HepG2 (cell line): ENCODE data around the gene GLB1L3. TPM values are rescaled to one million over a fixed set of nuclear protein-coding genes. Genes with fewer than 3 reads are reported as not detected.
A peak's percentile ranks its signal among the peaks of the same experiment; 100 is the strongest.

Experiments
- HMGXB4 ChIP-seq, 2 experiments: sonication (generic) in 1 of 2; formaldehyde crosslinking in 1 of 2; IDR thresholded peaks; 2 replicates each; pipeline versions ENCODE4 v1.4.0 to v1.6.1; 2018 to 2020; ENCODE audit warnings: missing genetic modification reagents in 2 of 2, borderline replicate concordance in 1 of 2, low read depth in 1 of 2, mild to moderate bottlenecking in 1 of 2, missing biosample characterization in 1 of 2
- HOXA3 ChIP-seq: sonication (generic); formaldehyde crosslinking; IDR thresholded peaks from 2 replicates; pipeline ENCODE4 v1.5.0; 2020; ENCODE audit warnings: missing genetic modification reagents
- IKZF1 ChIP-seq: fragments of 450-650 bp; IDR thresholded peaks from 2 replicates; pipeline ENCODE4 v1.7.1; 2016
- ISL2 ChIP-seq: sonication (generic); formaldehyde crosslinking; IDR thresholded peaks from 2 replicates; pipeline ENCODE4 v1.5.0; 2020; ENCODE audit warnings: missing genetic modification reagents
- NFYC ChIP-seq: IDR thresholded peaks from 2 replicates; pipeline ENCODE4 v1.6.1; 2016; ENCODE audit warnings: missing genetic modification reagents, missing compliant biosample characterization
- PBX2 ChIP-seq: IDR thresholded peaks from 2 replicates; pipeline ENCODE4 v1.6.1; 2016; ENCODE audit warnings: control low read depth
- PHF21A ChIP-seq: sonication (generic); formaldehyde crosslinking; IDR thresholded peaks from 2 replicates; pipeline ENCODE4 v1.5.0; 2020; ENCODE audit warnings: mild to moderate bottlenecking, missing genetic modification reagents
- RBAK ChIP-seq: sonication (generic); formaldehyde crosslinking; IDR thresholded peaks from 2 replicates; pipeline ENCODE4 v1.5.1; 2020; ENCODE audit warnings: mild to moderate bottlenecking, missing genetic modification reagents
- SALL2 ChIP-seq: sonication (generic); formaldehyde crosslinking; IDR thresholded peaks from 2 replicates; pipeline ENCODE4 v1.8.1; 2023; ENCODE audit warnings: mild to moderate bottlenecking, missing genetic modification reagents, inconsistent platforms
- SAP130 ChIP-seq: IDR thresholded peaks from 2 replicates; pipeline ENCODE4 v1.6.1; 2016; ENCODE audit warnings: low read depth
- WIZ ChIP-seq: sonication (generic); formaldehyde crosslinking; IDR thresholded peaks from 2 replicates; pipeline ENCODE4 v1.5.1; 2020; ENCODE audit warnings: mild to moderate bottlenecking, missing genetic modification reagents
- YEATS2 ChIP-seq: sonication (generic); formaldehyde crosslinking; IDR thresholded peaks from 2 replicates; pipeline ENCODE4 v1.4.0; 2020; ENCODE audit warnings: missing genetic modification reagents, borderline replicate concordance
- ZBTB3 ChIP-seq: sonication (generic); formaldehyde crosslinking; IDR thresholded peaks from 2 replicates; pipeline ENCODE4 v1.4.0; 2020; ENCODE audit warnings: low read depth, mild to moderate bottlenecking, moderate library complexity, missing genetic modification reagents, borderline replicate concordance
- ZBTB7B ChIP-seq: sonication (generic); formaldehyde crosslinking; IDR thresholded peaks from 2 replicates; pipeline ENCODE4 v1.4.0; 2020; ENCODE audit warnings: missing genetic modification reagents
- ZNF282 ChIP-seq: fragments of 450-650 bp; IDR thresholded peaks from 2 replicates; pipeline ENCODE4 v1.6.1; 2018; ENCODE audit not compliant: partially characterized antibody
- ZNF503 ChIP-seq: sonication (generic); formaldehyde crosslinking; IDR thresholded peaks from 2 replicates; pipeline ENCODE4 v1.4.0; 2020; ENCODE audit warnings: missing genetic modification reagents
- ZNF547 ChIP-seq: sonication (generic); formaldehyde crosslinking; IDR thresholded peaks from 2 replicates; pipeline ENCODE4 v1.5.1; 2020; ENCODE audit warnings: mild to moderate bottlenecking, missing genetic modification reagents
- ZNF724P ChIP-seq: sonication (generic); formaldehyde crosslinking; IDR thresholded peaks from 2 replicates; pipeline ENCODE4 v1.8.0; 2022; ENCODE audit warnings: missing genetic modification reagents, borderline replicate concordance
- ZNF891 ChIP-seq: sonication (generic); formaldehyde crosslinking; IDR thresholded peaks from 2 replicates; pipeline ENCODE4 v1.5.0; 2020; ENCODE audit warnings: mild to moderate bottlenecking, missing genetic modification reagents
- polyA plus RNA-seq, 8 experiments: library from polyadenylated mRNA; depleted of rRNA in 3 of 8; stranded (reverse) in 7 of 8; unstranded in 1 of 8; fragments of >200 nt; fragmentation: Illumina TruSeq in 4 of 8; extraction: Trizol in 4 of 8; gene quantifications; 2 replicates each; pipeline versions ENCODE4 v1.2.1 to v1.2.3, GENCODE V29; 2011 to 2016; ENCODE audit warnings: low read depth in 4 of 8, missing spikeins in 1 of 8, mixed read lengths in 1 of 8; ENCODE audit not compliant: insufficient read depth in 1 of 8
- total RNA-seq, 5 experiments: library from RNA; depleted of rRNA; stranded (reverse); fragments of >200 nt; fragmentation: Illumina TruSeq; extraction: Trizol; gene quantifications; 2 replicates each; pipeline ENCODE4 v1.2.3, GENCODE V29; 2016; ENCODE audit warnings: low read depth in 1 of 5
- TF ChIP-seq, protein P1 (sequence below), 2 experiments: sonication (generic) in 1 of 2; formaldehyde crosslinking in 1 of 2; IDR thresholded peaks; 2 replicates each; pipeline versions ENCODE4 v1.4.0 to v1.6.1; 2016 to 2020; ENCODE audit warnings: borderline replicate concordance in 1 of 2, low read depth in 1 of 2, mild to moderate bottlenecking in 1 of 2, missing genetic modification reagents in 1 of 2

The GLB1L3 gene
- total and polyA plus RNA-seq, 2 of the 13 experiments (the other 11 are each of a cell fraction or from before 2014, with no cell fraction given), result not detected

DNA sequence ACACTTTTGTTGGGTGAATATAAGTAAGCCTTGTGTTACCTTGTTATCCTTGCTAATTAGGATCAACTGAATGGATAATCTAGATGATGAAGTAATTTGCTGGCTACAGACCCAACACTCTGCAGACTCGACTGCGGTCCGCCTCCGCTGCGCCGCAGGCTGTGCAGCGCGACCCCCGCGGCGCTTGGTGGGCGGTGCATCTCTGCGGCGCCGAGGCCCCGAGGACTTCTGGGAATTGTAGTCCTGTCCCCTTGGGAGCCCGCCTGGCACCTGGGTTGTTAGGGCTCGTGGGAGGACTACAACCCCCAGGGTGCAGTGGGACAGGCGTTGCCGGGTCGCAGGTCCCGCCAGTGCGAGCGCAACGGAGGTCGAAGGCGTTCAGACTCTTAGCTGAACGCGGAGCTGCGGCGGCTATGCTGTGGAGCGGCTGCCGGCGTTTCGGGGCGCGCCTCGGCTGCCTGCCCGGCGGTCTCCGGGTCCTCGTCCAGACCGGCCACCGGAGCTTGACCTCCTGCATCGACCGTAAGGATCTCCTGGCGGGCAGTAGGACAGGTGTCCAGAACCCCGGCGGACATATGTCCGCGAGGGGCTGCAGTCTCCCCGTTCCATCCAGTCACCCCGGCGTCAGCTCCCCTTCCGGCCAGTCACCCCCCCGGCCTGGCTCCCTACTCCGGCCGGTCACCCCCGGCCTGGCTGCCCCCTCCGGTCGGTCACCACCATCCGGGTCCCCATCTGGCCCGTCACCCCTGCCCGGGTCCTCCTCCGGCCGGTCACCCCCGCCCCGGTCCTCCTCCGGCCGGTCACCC is 22.8 kb upstream of the GLB1L3 start, which contains the start of the genes ACAD8 and THYN1 (continued):
- TF ChIP-seq, protein P1, sequence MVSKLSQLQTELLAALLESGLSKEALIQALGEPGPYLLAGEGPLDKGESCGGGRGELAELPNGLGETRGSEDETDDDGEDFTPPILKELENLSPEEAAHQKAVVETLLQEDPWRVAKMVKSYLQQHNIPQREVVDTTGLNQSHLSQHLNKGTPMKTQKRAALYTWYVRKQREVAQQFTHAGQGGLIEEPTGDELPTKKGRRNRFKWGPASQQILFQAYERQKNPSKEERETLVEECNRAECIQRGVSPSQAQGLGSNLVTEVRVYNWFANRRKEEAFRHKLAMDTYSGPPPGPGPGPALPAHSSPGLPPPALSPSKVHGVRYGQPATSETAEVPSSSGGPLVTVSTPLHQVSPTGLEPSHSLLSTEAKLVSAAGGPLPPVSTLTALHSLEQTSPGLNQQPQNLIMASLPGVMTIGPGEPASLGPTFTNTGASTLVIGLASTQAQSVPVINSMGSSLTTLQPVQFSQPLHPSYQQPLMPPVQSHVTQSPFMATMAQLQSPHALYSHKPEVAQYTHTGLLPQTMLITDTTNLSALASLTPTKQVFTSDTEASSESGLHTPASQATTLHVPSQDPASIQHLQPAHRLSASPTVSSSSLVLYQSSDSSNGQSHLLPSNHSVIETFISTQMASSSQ (IDR thresholded peaks at IDR 0.05; ENCODE audit: low read depth), result no peak
- TF ChIP-seq, protein P1 (CRISPR knock-in tag; IDR thresholded peaks at IDR 0.05; ENCODE audit: borderline replicate concordance), result peak; percentile 36; the same call in 1 of the 2 replicates
- TF ChIP-seq ZBTB7B (CRISPR knock-in tag) (peak; percentile 97), ISL2 (CRISPR knock-in tag) (no peak), ZNF547 (CRISPR knock-in tag) (peak; percentile 77; the same call in 1 of the 2 replicates), NFYC (CRISPR knock-in tag) (peak; percentile 32), IKZF1 (no peak), SAP130 (CRISPR knock-in tag) (peak; percentile 93), SALL2 (CRISPR knock-in tag) (no peak; the same call in none of the 2 replicates), WIZ (no peak), ZNF724P (CRISPR knock-in tag) (no peak), ZBTB3 (CRISPR knock-in tag) (0 out of 2 replicates have a peak, but pooled peaks have one; percentile 48), RBAK (no peak), ZNF503 (no peak), HOXA3 (CRISPR knock-in tag) (peak; percentile 76; the same call in 1 of the 2 replicates), HMGXB4 (CRISPR knock-in tag; IDR thresholded peaks at IDR 0.05; ENCODE audit: borderline replicate concordance in 1 of 2, low read depth in 1 of 2) (peak; percentile 78 to 85), YEATS2 (peak; percentile 82; the same call in 1 of the 2 replicates), PHF21A (no peak), ZNF282 (no peak), ZNF891 (CRISPR knock-in tag) (0 out of 2 replicates have a peak, but pooled peaks have one; percentile 27), PBX2 (no peak)
